Measurements from ENCODE around the gene AKNAD1. TPM values are rescaled to one million over a fixed set of nuclear protein-coding genes. Genes with fewer than 3 reads are reported as not detected.

Gene AKNAD1
- total RNA-seq, 1 donor from 2014 or later = not detected

- Mint-ChIP-seq H3K4me1 (ENCODE audit: unreplicated experiment) (peaks cover 11% of the 10 kb centered on the region), H3K27me3 (ENCODE audit: unreplicated experiment) (peaks cover 6% of the 10 kb centered on the region), H3K27ac (ENCODE audit: unreplicated experiment) (peak overlapping the region; percentile 90), H3K4me3 (ENCODE audit: unreplicated experiment) (peak overlapping the region; percentile 1), H3K9me3 (ENCODE audit: unreplicated experiment) (no peaks in the 10 kb centered on the region), H3K36me3 (ENCODE audit: low read depth, unreplicated experiment) (no peaks in the 10 kb centered on the region)
- DNase-seq (ENCODE audit: low spot score) = peak; percentile 47
- TF ChIP-seq CTCF (IDR thresholded peaks at IDR 0.05; ENCODE audit: unreplicated experiment) = no peak
These were observed 40.6 kb downstream of the AKNAD1 start for GRCh38 chr1:108816049-108816893.

- Mint-ChIP-seq H3K9me3 (ENCODE audit: unreplicated experiment) (no peaks in the 10 kb centered on the region), H3K4me1 (ENCODE audit: unreplicated experiment) (peaks cover 11% of the 10 kb centered on the region), H3K36me3 (ENCODE audit: low read depth, unreplicated experiment) (no peaks in the 10 kb centered on the region), H3K27ac (ENCODE audit: unreplicated experiment) (no peak overlapping the region), H3K4me3 (ENCODE audit: unreplicated experiment) (no peak overlapping the region), H3K27me3 (ENCODE audit: unreplicated experiment) (peaks cover 6% of the 10 kb centered on the region)
- no peak for DNase-seq (ENCODE audit: low spot score)
- no peak for TF ChIP-seq CTCF (IDR thresholded peaks at IDR 0.05; ENCODE audit: unreplicated experiment)
These were observed 41.3 kb downstream of the AKNAD1 start for GRCh38 chr1:108815566-108815965.

GRCh38 chr1:108814343-108815125 is 42.4 kb downstream of the AKNAD1 start:
- no peaks in the 10 kb centered on the region for H3K36me3 Mint-ChIP-seq (ENCODE audit: low read depth, unreplicated experiment)
- no peaks in the 10 kb centered on the region for H3K9me3 Mint-ChIP-seq (ENCODE audit: unreplicated experiment)
- H3K27me3 Mint-ChIP-seq (ENCODE audit: unreplicated experiment) = peaks cover 6% of the 10 kb centered on the region
- DNase-seq (ENCODE audit: low spot score) = no peak
- H3K4me1 Mint-ChIP-seq (ENCODE audit: unreplicated experiment) = peaks cover 8% of the 10 kb centered on the region
- no peak overlapping the region for H3K4me3 Mint-ChIP-seq (ENCODE audit: unreplicated experiment)
- no peak for TF ChIP-seq CTCF (IDR thresholded peaks at IDR 0.05; ENCODE audit: unreplicated experiment)
- no peak overlapping the region for H3K27ac Mint-ChIP-seq (ENCODE audit: unreplicated experiment)

GRCh38 chr1:108813326-108813725 is 43.6 kb downstream of the AKNAD1 start:
- Mint-ChIP-seq H3K27ac (ENCODE audit: unreplicated experiment) (no peak overlapping the region), H3K9me3 (ENCODE audit: unreplicated experiment) (no peaks in the 10 kb centered on the region), H3K27me3 (ENCODE audit: unreplicated experiment) (peaks cover 6% of the 10 kb centered on the region), H3K36me3 (ENCODE audit: low read depth, unreplicated experiment) (peaks cover 3% of the 10 kb centered on the region), H3K4me3 (ENCODE audit: unreplicated experiment) (no peak overlapping the region), H3K4me1 (ENCODE audit: unreplicated experiment) (peaks cover 8% of the 10 kb centered on the region)
- no peak for TF ChIP-seq CTCF (IDR thresholded peaks at IDR 0.05; ENCODE audit: unreplicated experiment)
- DNase-seq (ENCODE audit: low spot score) = no peak
